ENCODE data around the gene CD300C.
"Not testable (repeated sequence)": the region's sequence is repeated elsewhere in the genome, so short reads cannot be mapped to it uniquely, and the experiment has no call there.

CD300C gene

DNA sequence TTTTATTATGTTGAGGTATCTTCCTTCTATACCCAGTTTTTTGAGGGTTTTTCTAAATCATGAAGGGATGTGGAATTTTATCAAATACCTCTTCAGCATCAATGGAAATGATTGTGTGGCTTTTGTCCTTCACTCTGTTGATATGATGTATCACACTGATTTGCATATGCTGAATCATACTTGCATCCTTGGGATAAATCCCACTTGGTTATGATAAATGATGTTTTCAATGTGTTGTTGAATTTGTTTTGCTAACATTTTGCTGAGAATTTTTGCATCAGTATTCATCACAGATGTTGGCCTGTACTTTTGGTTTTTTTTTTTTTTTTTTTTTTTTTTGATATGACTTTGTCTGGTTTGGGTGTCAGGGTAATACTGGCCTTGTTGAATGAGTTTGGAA lies 37.8 kb downstream of the CD300C start:
- no peak for DNase-seq

DNA sequence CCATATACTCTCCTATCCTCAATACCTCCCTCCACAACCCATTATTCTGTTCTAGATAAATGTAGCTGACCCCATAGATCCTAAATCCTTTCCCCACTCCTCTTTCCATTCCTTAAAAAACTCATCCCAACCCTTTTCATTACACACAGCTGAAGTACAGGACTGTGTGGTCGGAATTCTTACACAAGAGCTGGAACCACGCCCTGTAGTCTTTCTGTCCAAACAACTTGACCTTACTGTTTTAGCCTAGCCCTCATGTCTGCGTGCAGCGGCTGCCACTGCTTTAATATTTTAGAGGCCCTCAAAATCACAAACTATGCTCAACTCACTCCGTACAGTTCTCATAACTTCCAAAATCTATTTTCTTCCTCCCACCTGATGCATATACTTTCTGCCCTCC lies 42.0 kb downstream of the CD300C start:
- not testable (repeated sequence) for DNase-seq

DNA sequence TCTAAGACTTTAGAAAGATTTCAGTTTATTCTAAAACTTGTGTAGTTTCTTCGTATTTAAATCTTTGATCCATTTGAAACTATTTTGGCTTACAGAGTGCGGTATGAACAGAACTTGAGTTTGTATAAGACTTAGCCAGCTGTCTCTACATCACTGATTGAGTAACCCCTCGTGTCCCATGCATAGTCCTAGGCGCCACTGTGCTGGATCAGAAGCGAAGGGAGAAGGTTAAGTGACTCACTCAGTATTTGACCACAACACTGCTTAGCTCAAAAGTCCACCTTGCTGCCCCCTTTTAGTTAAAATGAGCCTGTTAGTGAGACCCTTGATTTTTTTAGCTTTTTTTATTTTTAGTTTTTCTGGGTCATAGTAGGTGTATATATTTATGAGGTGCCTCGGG lies 43.1 kb downstream of the CD300C start:
- DNase-seq, result no peak

DNA sequence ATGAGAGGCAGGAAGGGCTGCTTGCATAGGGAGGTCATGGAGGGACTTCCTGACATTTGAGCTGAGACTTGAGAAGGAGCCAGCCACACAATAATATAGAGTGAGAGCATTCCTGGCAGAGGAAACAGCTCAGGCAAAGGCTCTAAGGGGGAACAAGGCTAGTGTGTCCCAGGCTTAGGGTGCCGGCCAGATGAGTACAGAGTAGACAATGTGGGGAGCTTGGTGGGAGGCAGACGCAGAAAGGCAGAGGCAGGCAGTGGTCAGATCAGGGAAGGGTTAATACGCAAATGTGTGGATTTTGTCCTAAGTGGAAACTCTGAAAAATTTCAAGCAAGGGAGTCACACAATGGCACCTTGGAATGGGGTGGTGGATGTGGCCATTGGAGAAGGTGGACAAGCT lies 45.9 kb downstream of the CD300C start:
- DNase-seq, result no peak

DNA sequence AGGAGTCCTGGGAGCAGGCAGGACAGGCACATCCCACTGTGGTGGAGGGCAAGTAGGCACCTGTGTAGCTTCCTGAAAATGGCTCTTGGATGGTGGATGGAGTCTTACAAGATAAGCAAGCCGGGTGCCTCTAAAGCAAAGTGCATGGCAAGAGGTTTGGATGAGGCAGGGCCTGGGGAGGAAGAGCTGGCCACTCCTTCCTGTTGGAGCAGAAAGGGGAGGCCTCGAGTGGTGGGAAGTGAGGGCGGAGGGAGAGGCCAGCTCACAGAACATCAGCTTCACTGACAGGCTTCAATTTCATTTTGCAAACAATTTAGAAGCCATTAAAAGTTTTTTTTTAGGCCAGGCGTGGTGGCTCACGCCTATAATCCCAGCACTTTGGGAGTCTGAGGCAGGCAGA lies 48.4 kb downstream of the CD300C start:
- no peak for DNase-seq

DNA sequence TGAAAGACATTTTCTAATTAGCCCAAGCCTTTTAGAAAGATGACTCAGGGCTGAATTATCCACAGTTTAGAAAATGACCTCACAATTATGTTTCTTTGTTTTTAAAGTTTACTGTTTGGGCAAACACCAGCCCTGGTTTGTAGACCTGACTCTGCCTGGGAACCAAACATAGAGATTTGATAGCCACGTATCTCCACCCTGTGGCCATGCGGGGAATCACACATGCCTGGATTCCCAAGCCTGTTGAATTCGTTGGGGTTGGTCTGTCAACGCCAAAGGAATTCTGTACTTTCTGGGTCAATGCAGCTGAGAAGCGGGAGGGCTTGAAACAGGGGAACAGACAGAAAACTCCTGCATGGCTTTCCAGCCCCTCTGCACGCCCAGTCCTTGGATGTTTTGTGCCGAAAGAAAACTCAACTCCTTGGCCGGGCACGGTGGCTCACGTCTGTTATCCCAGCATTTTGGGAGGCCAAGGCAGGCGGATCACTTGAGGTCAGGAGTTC lies 52.5 kb downstream of the CD300C start:
- DNase-seq, result no peak

DNA sequence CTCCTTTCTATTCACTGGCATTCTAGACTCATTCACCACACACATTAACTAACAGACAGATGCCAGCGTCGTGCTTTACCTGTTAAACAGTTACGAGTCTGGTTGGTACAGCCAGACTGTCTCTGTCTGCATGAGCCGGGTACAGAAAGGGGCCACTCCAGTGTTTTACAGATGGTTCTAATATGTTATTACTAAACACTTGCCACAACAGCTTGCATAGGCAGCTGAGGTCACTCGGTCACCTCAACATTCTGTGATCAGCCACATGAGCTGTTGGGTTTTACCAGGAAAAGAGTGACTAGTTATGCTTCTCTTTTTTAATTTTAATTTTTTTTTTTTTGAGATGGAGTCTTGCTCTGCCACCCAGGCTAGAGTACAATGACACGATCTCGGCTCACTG lies 54.3 kb downstream of the CD300C start:
- no peak for DNase-seq
